IPS-20b (cell line): Measurements from ENCODE around the gene PTPN2.
A peak's percentile ranks its signal among the peaks of the same experiment; 100 is the strongest.
"Not testable (repeated sequence)": the region's sequence is repeated elsewhere in the genome, so short reads cannot be mapped to it uniquely, and the experiment has no call there.

Source experiments
- H3K27ac ChIP-seq: one replicate; pipeline ENCODE4 v1.5.1; 2013; ENCODE audit warnings: low read length
- H3K27me3 ChIP-seq: 2 replicates; pipeline ENCODE4 v1.6.1; 2013; ENCODE audit warnings: mild to moderate bottlenecking, low read length, inconsistent platforms; ENCODE audit not compliant: insufficient read depth
- H3K36me3 ChIP-seq: 2 replicates; pipeline ENCODE4 v1.6.1; 2013; ENCODE audit warnings: low read depth, mild to moderate bottlenecking, inconsistent platforms, low read length, moderate library complexity; ENCODE audit not compliant: insufficient read depth
- H3K4me1 ChIP-seq: 2 replicates; pipeline ENCODE4 v1.6.1; 2013; ENCODE audit warnings: mild to moderate bottlenecking, control low read depth, inconsistent platforms, low read length, moderate library complexity; ENCODE audit not compliant: insufficient read depth
- H3K4me3 ChIP-seq: 2 replicates; pipeline ENCODE4 v1.5.1; 2013; ENCODE audit warnings: mild to moderate bottlenecking, low read length, inconsistent platforms
- H3K9ac ChIP-seq: 2 replicates; pipeline ENCODE4 v1.6.1; 2013; ENCODE audit warnings: low read depth, mild to moderate bottlenecking, inconsistent platforms, low read length, moderate library complexity
- H3K9me3 ChIP-seq: 2 replicates; pipeline ENCODE4 v1.6.1; 2013; ENCODE audit warnings: mild to moderate bottlenecking, low read depth, low read length, inconsistent platforms; ENCODE audit not compliant: insufficient read depth

The PTPN2 gene

DNA sequence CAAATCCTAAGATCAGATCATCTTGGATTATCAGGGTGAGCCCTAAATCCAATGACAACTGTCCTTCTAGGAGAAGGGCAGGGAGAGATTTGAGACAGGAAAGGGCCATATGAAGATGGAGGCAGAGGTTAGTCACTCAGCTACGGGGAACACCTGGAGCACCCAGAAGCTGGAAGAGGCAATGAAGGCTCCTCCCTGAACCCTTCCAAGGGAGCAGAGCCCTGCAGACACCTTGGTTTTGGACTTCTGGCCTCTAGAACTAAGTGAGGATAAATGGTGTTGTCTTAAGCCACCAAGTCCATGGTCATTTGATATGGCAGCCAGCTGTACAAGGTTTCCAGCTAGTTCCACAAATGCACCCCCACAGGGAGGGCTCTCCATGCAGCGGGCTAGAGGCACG lies 6.9 kb upstream of the PTPN2 start:
- Histone ChIP-seq H3K4me1 (no peaks in the 10 kb centered on the region), H3K4me3 (no peak overlapping the region), H3K36me3 (no peaks in the 10 kb centered on the region), H3K27ac (no peak overlapping the region), H3K9me3 (no peaks in the 10 kb centered on the region), H3K9ac (no peak overlapping the region), H3K27me3 (no peaks in the 10 kb centered on the region)

DNA sequence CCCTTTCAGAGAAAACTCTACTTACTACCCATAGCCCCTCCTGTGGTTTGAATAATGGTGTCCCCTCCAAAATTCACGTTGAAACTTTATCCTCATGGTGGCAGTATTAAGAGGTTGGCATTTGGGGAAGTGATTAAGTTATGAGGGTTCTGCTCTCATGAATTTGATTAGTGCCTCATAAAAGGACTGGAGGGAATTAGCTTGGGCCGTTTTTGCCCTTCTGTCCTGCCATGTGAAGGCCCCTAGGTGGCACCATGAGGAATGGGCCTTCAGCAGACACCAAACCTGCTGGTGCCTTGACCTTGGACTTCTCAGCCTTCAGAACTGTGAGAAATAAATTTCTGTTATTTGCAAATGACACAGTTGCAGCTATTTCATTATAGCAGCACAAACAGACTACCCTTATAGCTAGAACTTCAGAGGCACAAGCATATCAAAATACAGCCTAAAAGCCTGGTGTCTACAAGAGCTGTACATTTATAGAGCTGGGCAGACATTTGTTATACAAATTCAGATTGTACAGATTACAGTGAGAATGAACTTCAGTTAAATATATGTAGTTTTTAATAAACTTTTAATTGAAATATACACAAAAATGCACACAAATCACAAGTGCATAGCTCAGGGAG lies 2.6 kb upstream of the PTPN2 start:
- Histone ChIP-seq H3K27me3 (no peaks in the 10 kb centered on the region; the same call in 1 of the 2 replicates), H3K4me1 (peaks cover 17% of the 10 kb centered on the region), H3K9ac (no peak overlapping the region), H3K36me3 (no peaks in the 10 kb centered on the region), H3K27ac (no peak overlapping the region), H3K9me3 (no peaks in the 10 kb centered on the region), H3K4me3 (no peak overlapping the region)

DNA sequence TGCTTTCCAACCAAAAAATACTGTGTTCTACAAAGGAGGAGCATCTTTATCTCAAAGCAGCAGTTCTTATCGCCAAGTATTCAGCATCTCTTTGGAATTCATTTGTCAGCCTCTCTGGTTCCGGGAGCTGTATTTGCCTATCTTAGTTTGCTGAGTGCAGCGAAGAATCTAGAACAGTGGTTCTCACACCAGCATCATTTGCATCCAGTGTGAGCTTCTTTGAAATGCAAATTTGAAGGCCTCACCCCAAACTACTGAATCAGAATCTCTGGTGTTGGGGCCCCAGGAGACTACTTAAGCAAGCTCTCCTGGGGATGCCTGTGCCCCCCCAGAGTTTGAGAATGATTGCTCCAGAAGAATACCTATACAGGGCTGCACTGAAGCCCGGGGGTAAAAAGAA lies 1.5 kb upstream of the PTPN2 start:
- Histone ChIP-seq H3K27me3 (no peaks in the 10 kb centered on the region; the same call in 1 of the 2 replicates), H3K27ac (no peak overlapping the region), H3K9ac (peak overlapping the region; percentile 78; the same call in 1 of the 2 replicates), H3K36me3 (no peaks in the 10 kb centered on the region), H3K4me1 (peaks cover 21% of the 10 kb centered on the region), H3K4me3 (peak overlapping the region; percentile 82; the same call in 1 of the 2 replicates), H3K9me3 (no peaks in the 10 kb centered on the region)

DNA sequence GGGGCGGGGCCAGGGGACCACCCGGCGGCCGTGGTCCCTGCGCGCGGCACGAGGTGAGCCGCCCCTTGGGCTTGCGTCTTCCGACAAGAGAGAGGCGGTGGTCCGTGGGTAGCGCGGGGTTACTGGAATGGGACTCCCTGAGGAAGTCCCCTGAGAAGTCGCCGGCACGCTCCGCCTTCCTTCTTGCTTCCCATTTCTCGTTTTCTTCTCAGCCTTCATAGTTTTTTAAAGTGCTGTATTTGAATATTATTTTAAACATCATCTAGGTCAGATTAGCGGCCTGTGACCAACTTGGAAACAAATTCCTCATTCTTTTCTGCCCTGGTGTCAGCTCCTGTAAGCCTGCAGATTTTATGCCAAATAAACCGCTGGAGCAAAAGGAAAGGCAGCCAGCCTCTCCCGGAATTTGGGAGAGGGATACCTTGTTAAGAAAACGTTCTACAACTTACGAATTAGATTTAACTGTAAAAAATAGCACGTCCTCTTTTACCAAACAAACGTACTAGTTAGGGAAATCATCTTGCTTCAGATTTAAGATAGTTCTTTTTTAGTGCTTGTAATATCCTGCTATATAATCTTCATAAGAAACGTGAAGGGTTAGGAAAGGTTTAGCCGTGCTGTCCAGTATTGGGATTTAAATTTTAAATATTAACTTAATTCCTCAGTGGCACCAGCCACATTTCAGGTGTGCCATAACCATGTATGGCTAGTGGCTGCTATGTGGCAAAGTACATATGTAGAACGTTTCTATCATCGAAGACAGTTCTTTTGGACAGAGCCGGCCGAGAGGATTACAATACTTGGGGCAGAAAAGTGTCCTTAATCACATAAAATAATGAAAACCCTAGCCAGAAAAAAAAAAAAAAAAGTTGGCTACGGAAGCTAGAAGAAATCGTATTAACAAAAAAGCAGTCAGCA lies 628 bp upstream of the PTPN2 start:
- no peak overlapping the region for H3K27ac ChIP-seq

DNA sequence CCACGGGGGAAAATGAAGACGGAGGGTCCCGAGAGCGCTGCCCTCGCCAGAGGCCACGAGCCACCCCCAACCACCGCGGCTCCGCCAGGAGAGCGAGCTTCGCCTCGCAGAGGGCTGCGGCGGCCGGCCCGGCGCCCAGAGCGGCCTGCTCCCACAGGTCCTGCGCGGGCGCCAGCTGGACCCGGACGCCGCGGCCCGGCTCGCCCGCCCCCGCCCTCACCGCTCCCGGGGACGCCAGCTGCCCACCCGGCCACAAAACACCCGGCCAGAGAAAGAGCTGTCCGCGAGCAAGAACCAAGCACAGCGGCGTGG lies 709 bp downstream of the PTPN2 start:
- Histone ChIP-seq H3K27me3 (no peaks in the 10 kb centered on the region; the same call in 1 of the 2 replicates), H3K4me3 (peak overlapping the region; percentile 91), H3K9ac (peak overlapping the region; percentile 93; the same call in 1 of the 2 replicates), H3K36me3 (no peaks in the 10 kb centered on the region), H3K9me3 (no peaks in the 10 kb centered on the region), H3K27ac (peak overlapping the region; percentile 82), H3K4me1 (peaks cover 33% of the 10 kb centered on the region)

More for the DNA sequence above, 628 bp upstream of the PTPN2 start:
- Histone ChIP-seq H3K4me1 (peaks cover 28% of the 10 kb centered on the region), H3K9ac (peak overlapping the region; percentile 78; the same call in 1 of the 2 replicates), H3K36me3 (no peaks in the 10 kb centered on the region), H3K27me3 (no peaks in the 10 kb centered on the region; the same call in 1 of the 2 replicates), H3K4me3 (peak overlapping the region; percentile 82), H3K9me3 (no peaks in the 10 kb centered on the region)

DNA sequence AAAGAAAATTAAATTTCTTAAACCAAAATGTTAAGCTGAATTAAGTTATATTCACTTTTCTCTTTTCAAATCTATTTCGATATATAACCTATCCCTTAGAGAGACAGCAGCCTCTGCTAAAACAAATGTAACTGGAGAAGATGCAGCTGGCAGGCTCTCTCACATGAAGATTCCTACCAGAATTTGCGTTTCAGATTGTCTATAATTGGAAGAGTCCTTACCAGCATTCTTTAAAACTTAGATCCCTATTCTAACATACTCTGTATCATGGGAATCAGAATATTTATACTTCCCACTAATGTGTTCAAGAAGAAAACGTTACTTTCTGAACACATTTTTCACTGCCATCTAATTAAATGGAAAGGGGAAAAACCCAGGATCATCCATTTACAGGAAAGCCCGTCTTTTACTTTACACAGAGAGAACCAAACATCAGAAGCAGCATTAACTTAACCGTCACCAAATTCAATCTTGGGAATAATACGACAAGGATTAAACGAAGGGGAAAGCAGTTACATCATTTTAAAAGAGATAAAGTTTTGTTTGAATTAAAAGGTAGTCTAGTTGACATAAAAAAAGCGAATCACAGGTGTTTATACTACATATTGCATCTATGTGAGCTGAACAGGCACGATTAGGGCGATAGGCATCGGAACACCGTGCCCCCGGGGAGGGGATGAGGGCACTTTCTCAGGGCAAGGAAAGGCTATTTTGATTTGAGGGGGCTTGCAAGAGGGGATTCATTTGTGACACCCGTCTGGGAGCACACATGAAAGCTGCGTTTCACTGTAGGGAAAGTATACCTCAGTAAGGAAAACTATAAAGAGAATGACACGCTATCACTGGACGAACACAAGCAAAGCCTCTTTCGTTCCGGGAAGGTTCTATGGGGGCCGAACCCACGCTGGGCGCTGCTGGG lies 1.3 kb downstream of the PTPN2 start:
- Histone ChIP-seq H3K4me1 (peaks cover 33% of the 10 kb centered on the region), H3K9me3 (no peaks in the 10 kb centered on the region), H3K36me3 (no peaks in the 10 kb centered on the region), H3K27ac (no peak overlapping the region), H3K27me3 (no peaks in the 10 kb centered on the region; the same call in 1 of the 2 replicates), H3K4me3 (peak overlapping the region; percentile 91), H3K9ac (peak overlapping the region; percentile 93; the same call in 1 of the 2 replicates)

DNA sequence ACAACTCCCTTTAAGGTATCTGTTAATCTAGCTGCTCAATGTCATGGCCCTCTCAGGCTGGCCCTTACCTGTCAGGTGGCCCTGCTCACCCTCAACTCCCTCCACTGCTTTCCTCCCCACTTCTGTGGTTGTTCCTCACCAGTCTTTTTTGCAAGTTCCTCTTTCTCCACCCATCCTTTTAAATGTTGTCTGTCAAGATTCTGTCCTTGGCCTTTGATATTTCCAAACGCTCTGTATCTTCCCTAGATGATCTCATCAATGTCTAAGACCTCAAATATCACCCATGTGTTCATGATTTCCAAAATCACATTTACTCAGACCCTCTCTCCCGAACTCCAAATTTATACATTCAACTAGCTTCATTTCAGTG lies 3.5 kb downstream of the PTPN2 start:
- Histone ChIP-seq H3K4me1 (peaks cover 33% of the 10 kb centered on the region), H3K4me3 (peak overlapping the region; percentile 29; the same call in 1 of the 2 replicates), H3K9ac (no peak overlapping the region; the same call in 1 of the 2 replicates)

DNA sequence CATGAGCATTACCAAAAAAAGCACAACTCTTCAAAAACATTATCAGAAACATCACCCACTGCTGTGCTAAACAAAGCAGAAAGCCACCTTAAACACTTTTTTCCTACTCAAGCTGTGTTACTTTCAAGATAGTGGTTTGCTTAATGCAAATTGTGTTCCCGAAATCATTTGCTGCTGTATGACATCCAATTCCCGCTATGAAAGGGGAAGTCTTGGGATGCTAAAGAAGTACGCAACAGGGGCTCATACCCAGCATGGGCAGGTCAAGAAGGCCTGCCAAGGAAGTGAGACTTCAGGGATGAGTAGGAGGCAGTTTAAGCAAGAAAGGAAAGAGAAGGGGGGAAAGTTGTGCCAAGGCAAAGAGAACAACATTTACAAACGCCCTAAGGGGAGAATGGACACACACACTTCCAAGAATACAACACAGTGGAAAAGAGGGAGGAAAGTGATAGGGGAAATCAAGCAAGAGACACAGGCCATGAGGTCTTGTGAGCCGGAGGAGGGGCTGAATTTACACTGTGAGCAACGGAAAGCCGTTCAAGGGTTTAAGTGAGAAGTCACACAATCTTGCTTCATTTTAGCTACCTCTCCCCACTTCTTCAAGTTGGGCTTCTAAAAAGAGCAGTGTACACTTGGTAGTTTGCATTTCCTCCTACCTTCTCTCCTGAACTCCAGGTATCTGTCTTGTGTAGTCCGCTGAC lies 4.0 kb downstream of the PTPN2 start:
- H3K9me3 ChIP-seq: no peaks in the 10 kb centered on the region
- H3K9ac ChIP-seq: no peak overlapping the region; the same call in 1 of the 2 replicates
- H3K27ac ChIP-seq: no peak overlapping the region
- H3K36me3 ChIP-seq: no peaks in the 10 kb centered on the region
- peaks cover 30% of the 10 kb centered on the region for H3K4me1 ChIP-seq
- peak overlapping the region; percentile 29; the same call in 1 of the 2 replicates for H3K4me3 ChIP-seq
- H3K27me3 ChIP-seq: no peaks in the 10 kb centered on the region; the same call in 1 of the 2 replicates

More for the DNA sequence above, 3.5 kb downstream of the PTPN2 start:
- Histone ChIP-seq H3K36me3 (no peaks in the 10 kb centered on the region), H3K27me3 (no peaks in the 10 kb centered on the region; the same call in 1 of the 2 replicates), H3K27ac (no peak overlapping the region), H3K9me3 (no peaks in the 10 kb centered on the region)

DNA sequence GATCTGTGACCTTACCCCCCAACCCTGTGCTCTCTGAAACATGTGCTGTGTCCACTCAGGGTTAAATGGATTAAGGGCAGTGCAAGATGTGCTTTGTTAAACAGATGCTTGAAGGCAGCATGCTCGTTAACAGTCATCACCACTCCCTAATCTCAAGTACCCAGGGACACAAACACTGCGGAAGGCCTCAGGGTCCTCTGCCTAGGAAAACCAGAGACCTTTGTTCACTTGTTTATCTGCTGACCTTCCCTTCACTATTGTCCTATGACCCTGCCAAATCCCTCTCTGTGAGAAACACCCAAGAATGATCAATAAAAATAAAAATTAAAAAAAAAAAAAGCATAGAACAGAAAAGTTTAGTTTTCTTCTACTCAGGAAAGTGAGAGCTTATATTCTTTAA lies 9.0 kb downstream of the PTPN2 start:
- not testable (repeated sequence) for H3K36me3 ChIP-seq, H3K4me1 ChIP-seq, H3K27me3 ChIP-seq, H3K27ac ChIP-seq, H3K9ac ChIP-seq, H3K4me3 ChIP-seq, H3K9me3 ChIP-seq

DNA sequence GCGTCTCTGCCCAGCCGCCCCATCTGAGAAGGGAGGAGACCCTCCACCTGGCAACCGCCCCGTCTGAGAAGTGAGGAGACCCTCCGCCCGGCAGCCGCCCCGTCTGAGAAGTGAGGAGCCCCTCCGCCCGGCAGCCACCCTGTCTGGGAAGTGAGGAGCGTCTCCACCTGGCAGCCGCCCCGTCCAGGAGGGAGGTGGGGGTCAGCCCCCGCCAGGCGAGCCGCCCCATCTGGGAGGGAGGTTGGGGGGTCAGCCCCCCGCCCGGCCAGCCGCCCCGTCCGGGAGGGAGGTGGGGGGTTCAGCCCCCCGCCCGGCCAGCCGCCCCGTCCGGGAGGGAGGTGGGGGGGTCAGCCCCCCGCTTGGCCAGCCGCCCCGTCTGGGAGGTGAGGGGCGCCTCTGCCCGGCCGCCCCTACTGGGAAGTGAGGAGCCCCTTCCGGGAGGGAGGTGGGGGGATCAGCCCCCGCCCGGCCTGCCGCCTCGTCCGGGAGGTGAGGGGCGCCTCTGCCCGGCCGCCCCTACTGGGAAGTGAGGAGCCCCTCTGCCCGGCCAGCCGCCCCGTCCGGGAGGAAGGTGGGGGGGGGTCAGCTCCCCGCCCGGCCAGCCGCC lies 10.0 kb downstream of the PTPN2 start:
- not testable (repeated sequence) for H3K9me3 ChIP-seq, H3K4me1 ChIP-seq, H3K4me3 ChIP-seq, H3K36me3 ChIP-seq, H3K9ac ChIP-seq, H3K27me3 ChIP-seq, H3K27ac ChIP-seq
